Naive thymus-derived CD8-positive, alpha-beta T cell (primary cell): ENCODE results near the gene RETREG1. TPM values are rescaled to one million over a fixed set of nuclear protein-coding genes. Genes with fewer than 3 reads are reported as not detected.
"Not testable (repeated sequence)": the region's sequence is repeated elsewhere in the genome, so short reads cannot be mapped to it uniquely, and the experiment has no call there.

Source experiments
- ATAC-seq, 2 donors: fragments of 150-1000 bp; cut with Tn5 transposase in 1 of 2; sonication (Bioruptor Pico), chemical (Tn5 transposase) in 1 of 2; 1 replicate in 1 of 2; 2 replicates in 1 of 2; pipeline ENCODE4 v1.10.0; 2021; ENCODE audit warnings: mild to moderate bottlenecking in 2 of 2, moderate library complexity in 2 of 2
- POLR2A ChIA-PET: fragments of 350-600 bp; sonication (Branson Sonifier 250); formaldehyde crosslinking; loops from one replicate; lab custom pipeline; 2021; ENCODE audit warnings: antibody characterized with exemption; lab: Charles Lee
- DNase-seq, 10 donors: peaks; one replicate each; pipeline versions ENCODE4 v3.0.0 to v3.0.0-alpha.2; 2020 to 2022
- H3K27ac Mint-ChIP-seq, 10 donors: one replicate each; pipeline ENCODE4 v1.8.0; 2020 to 2022; ENCODE audit warnings: mild to moderate bottlenecking in 10 of 10, mixed read lengths in 10 of 10, moderate library complexity in 4 of 10, inconsistent platforms in 1 of 10
- H3K27me3 Mint-ChIP-seq, 5 donors: one replicate each; pipeline ENCODE4 v1.8.0; 2021 to 2022; ENCODE audit warnings: mixed read lengths in 5 of 5
- H3K36me3 Mint-ChIP-seq, 3 donors: one replicate each; pipeline ENCODE4 v1.8.0; 2020 to 2022; ENCODE audit warnings: mixed read lengths in 3 of 3, mild to moderate bottlenecking in 2 of 3, inconsistent platforms in 1 of 3
- H3K4me1 Mint-ChIP-seq, 4 donors: one replicate each; pipeline ENCODE4 v1.8.0; 2021 to 2022; ENCODE audit warnings: mixed read lengths in 4 of 4
- H3K4me3 Mint-ChIP-seq, 10 donors: one replicate each; pipeline ENCODE4 v1.8.0; 2020 to 2022; ENCODE audit warnings: mild to moderate bottlenecking in 10 of 10, mixed read lengths in 10 of 10, moderate library complexity in 6 of 10, inconsistent platforms in 1 of 10
- H3K9me3 Mint-ChIP-seq, 9 donors: one replicate each; pipeline ENCODE4 v1.8.0; 2020 to 2022; ENCODE audit warnings: mixed read lengths in 9 of 9, mild to moderate bottlenecking in 3 of 9, inconsistent platforms in 1 of 9, moderate library complexity in 1 of 9
- polyA plus RNA-seq, 3 donors: library from polyadenylated mRNA; unstranded; fragments of 300-500 nt; fragmentation: Illumina TruSeq; gene quantifications; one replicate each; pipeline ENCODE4 v1.2.3, GENCODE V29; 2021
- total RNA-seq, 8 experiments: library from RNA in 2 of 8; stranded (reverse) in 2 of 8; gene quantifications; one replicate each; pipeline ENCODE4 v1.2.3 and lab custom pipeline; 2021 to 2026

Gene RETREG1
- total and polyA plus RNA-seq, 5 experiments from 2014 or later = 69.9 to 129 (median 78.7) TPM

- peak overlapping the region in 8 of 10 donors; percentile 41 to 87 (median 72) for H3K27ac Mint-ChIP-seq
- POLR2A ChIA-PET = no interaction called here
These were observed 161.1 kb downstream of the RETREG1 start for GRCh38 chr5:16455668-16456067.

GRCh38 chr5:16454686-16455085 lies 162.1 kb downstream of the RETREG1 start:
- Mint-ChIP-seq H3K27ac (peak overlapping the region in 3 of 10 donors; percentile 24 to 42 (median 34)), H3K27me3 (no peaks in the 10 kb centered on the region), H3K36me3 (peaks cover 6 to 92% (median 22%) of the 10 kb centered on the region in 3 donors), H3K4me3 (no peak overlapping the region), H3K4me1 (peaks cover 29 to 58% (median 52%) of the 10 kb centered on the region in 4 donors), H3K9me3 (no peaks in the 10 kb centered on the region)
- POLR2A ChIA-PET = no interaction called here
- no peak for ATAC-seq
- DNase-seq = no peak

More at GRCh38 chr5:16455668-16456067, 161.1 kb downstream of the RETREG1 start:
- ATAC-seq = no peak
- Mint-ChIP-seq H3K27me3 (no peaks in the 10 kb centered on the region), H3K4me3 (peak overlapping the region in 9 of 10 donors; percentile 30 to 82 (median 64)), H3K4me1 (peaks cover 29 to 66% (median 60%) of the 10 kb centered on the region in 4 donors), H3K36me3 (peaks cover 6 to 92% (median 23%) of the 10 kb centered on the region in 3 donors), H3K9me3 (no peaks in the 10 kb centered on the region)
- DNase-seq = no peak

- peak overlapping the region in 1 of 10 donors; percentile 42 for H3K27ac Mint-ChIP-seq
- DNase-seq (no peak), ATAC-seq (no peak)
- H3K9me3 Mint-ChIP-seq = no peaks in the 10 kb centered on the region
- no peak overlapping the region for H3K4me3 Mint-ChIP-seq
- POLR2A ChIA-PET = no interaction called here
- H3K27me3 Mint-ChIP-seq = no peaks in the 10 kb centered on the region
- H3K4me1 Mint-ChIP-seq = peaks cover 24 to 51% (median 44%) of the 10 kb centered on the region in 4 donors
- peaks cover 6 to 94% (median 26%) of the 10 kb centered on the region in 3 donors for H3K36me3 Mint-ChIP-seq
These were observed 163.2 kb downstream of the RETREG1 start for GRCh38 chr5:16453609-16454008.

DNA sequence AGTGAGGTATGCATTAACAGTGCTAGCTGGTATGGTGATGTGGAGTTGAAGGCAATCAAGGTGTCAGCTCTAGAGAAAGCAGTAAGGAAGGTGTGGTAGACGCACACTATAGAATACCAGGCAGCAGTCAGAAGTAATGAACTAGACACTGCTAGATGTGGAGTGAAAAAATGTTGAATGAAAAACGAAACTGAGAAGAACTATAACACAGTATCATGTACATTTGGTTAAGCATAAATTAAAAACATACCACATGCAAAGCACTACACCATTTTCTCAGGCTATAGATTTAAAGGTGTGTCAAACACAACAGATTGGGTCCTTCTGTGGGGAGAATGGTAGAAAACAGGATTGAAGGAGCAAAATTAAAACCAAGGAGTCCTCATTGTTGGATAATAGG lies 166.6 kb downstream of the RETREG1 start:
- no peaks in the 10 kb centered on the region for H3K27me3 Mint-ChIP-seq
- POLR2A ChIA-PET = no interaction called here
- peaks cover 12 to 19% (median 15%) of the 10 kb centered on the region in 4 donors for H3K4me1 Mint-ChIP-seq
- no peak overlapping the region for H3K4me3 Mint-ChIP-seq
- H3K36me3 Mint-ChIP-seq = peaks cover 0 to 90% (median 26%) of the 10 kb centered on the region in 3 donors
- ATAC-seq (no peak), DNase-seq (no peak)
- H3K9me3 Mint-ChIP-seq = no peaks in the 10 kb centered on the region
- H3K27ac Mint-ChIP-seq = peak overlapping the region in 4 of 10 donors; percentile 14 to 75 (median 44)

- POLR2A ChIA-PET = no interaction called here
- no peaks in the 10 kb centered on the region for H3K9me3 Mint-ChIP-seq
- ATAC-seq (no peak), DNase-seq (no peak)
- H3K27me3 Mint-ChIP-seq = no peaks in the 10 kb centered on the region
- H3K4me3 Mint-ChIP-seq = no peak overlapping the region
- peaks cover 0 to 13% (median 0%) of the 10 kb centered on the region in 4 donors for H3K4me1 Mint-ChIP-seq
- H3K27ac Mint-ChIP-seq = peak overlapping the region in 1 of 10 donors; percentile 38
- H3K36me3 Mint-ChIP-seq = peaks cover 0 to 59% (median 19%) of the 10 kb centered on the region in 3 donors
These were observed 169.8 kb downstream of the RETREG1 start for GRCh38 chr5:16446993-16447392.

GRCh38 chr5:16437977-16438376 lies 178.8 kb downstream of the RETREG1 start:
- H3K36me3 Mint-ChIP-seq = no peaks in the 10 kb centered on the region

DNA sequence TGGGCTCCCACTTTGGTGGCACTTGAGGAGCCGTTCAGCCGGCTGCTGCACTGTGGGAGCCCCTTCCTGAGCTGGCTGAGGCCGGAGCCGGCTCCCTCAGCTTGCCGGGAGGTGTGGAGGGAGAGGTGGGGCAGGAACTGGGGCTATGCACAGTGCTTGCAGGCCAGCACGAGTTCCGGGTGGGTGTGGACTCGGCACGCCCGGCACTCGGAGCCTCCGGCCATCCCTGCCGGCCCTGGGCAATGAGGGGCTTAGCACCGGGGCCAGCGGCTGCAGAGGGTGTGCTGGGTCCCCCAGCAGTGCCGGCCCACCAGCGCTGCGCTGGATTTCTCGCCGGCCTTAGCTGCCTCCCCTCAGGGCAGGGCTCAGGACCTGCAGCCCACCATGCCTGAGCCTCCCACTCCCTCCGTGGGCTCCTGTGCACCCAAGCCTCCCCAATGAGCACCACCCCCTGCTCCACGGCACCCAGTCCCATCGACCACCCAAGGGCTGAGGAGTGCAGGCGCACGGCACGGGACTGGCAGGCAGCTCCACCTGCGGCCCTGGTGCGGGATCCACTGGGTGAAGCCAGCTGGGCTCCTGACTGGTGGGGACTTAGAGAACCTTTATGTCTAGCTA lies 180.6 kb downstream of the RETREG1 start:
- H3K4me3 Mint-ChIP-seq, H3K36me3 Mint-ChIP-seq, H3K27ac Mint-ChIP-seq, H3K9me3 Mint-ChIP-seq, DNase-seq, H3K4me1 Mint-ChIP-seq, ATAC-seq, POLR2A ChIA-PET: not testable (repeated sequence)
- H3K27me3 Mint-ChIP-seq = peaks cover 0 to 18% (median 2%) of the 10 kb centered on the region in 5 donors

More at GRCh38 chr5:16437977-16438376, 178.8 kb downstream of the RETREG1 start:
- peaks cover 0 to 8% (median 2%) of the 10 kb centered on the region in 5 donors for H3K27me3 Mint-ChIP-seq
- no peaks in the 10 kb centered on the region for H3K9me3 Mint-ChIP-seq
- H3K4me1 Mint-ChIP-seq = peaks cover 0 to 4% (median 0%) of the 10 kb centered on the region in 4 donors
- ATAC-seq (no peak), DNase-seq (no peak)
- POLR2A ChIA-PET = no interaction called here
- no peak overlapping the region for H3K4me3 Mint-ChIP-seq
- H3K27ac Mint-ChIP-seq = peak overlapping the region in 1 of 10 donors; percentile 32

DNA sequence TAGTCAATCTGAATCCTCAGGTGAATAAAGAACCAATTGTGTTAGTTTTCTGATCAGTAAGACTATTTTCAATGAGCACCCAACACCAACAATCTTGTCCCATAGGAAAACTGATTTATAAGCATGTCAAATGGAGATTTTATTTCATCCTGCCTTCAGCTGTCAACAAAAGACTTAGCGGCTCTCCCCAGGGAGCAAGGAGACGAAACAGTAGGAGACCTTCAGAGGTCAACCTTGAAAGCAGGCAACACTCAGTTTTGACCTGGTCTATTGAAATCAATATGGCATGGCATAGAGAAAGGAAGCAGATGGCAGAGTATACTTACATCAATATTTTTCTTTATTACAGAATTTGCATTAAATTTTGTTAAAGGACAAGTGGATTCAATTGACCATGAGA lies 185.3 kb downstream of the RETREG1 start:
- Mint-ChIP-seq H3K4me1 (peaks cover 0 to 1% (median 0%) of the 10 kb centered on the region in 4 donors), H3K36me3 (no peaks in the 10 kb centered on the region), H3K9me3 (no peaks in the 10 kb centered on the region), H3K27ac (no peak overlapping the region), H3K4me3 (no peak overlapping the region), H3K27me3 (peaks cover 7 to 31% (median 9%) of the 10 kb centered on the region in 5 donors)
- no peak for ATAC-seq
- no peak for DNase-seq
- POLR2A ChIA-PET = no interaction called here

DNA sequence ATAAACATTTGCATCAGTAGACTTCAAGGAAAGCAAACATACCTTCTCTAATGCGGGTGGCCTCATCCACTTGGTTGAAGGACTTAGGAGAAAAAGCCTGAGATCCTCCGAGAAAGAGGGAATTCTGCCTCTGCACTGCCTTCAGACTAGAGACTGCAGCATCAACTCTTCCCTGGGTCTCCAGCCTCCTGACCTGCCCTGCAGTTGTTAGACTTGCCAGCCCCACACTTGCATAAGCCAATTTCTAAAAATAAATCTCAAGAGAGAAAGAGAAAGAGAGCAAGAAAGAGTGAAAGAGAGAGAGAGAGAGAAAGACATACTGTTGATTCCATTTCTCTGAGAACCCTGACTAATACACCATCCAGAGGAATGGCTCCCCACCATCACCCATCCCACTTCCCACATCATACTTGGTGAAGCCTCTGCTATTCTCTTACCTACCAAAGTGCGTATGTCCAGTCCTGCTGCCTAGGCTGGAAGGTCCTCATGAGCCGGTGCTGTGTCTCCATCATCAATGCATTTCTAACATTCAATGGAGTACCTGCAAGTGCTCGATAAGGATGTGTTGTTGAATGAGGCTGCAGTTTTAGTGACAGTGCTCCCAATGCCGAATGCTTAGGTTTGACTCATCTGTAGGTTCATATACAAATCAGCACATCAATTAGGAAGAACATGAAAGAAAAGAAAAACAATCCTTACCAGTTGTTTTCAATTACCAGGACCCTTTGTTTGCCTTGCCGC lies 186.3 kb downstream of the RETREG1 start:
- Mint-ChIP-seq H3K27ac (no peak overlapping the region), H3K27me3 (peaks cover 7 to 34% (median 9%) of the 10 kb centered on the region in 5 donors), H3K4me3 (no peak overlapping the region), H3K4me1 (no peaks in the 10 kb centered on the region), H3K9me3 (no peaks in the 10 kb centered on the region), H3K36me3 (no peaks in the 10 kb centered on the region)
- POLR2A ChIA-PET = no interaction called here
- ATAC-seq (no peak), DNase-seq (no peak)

DNA sequence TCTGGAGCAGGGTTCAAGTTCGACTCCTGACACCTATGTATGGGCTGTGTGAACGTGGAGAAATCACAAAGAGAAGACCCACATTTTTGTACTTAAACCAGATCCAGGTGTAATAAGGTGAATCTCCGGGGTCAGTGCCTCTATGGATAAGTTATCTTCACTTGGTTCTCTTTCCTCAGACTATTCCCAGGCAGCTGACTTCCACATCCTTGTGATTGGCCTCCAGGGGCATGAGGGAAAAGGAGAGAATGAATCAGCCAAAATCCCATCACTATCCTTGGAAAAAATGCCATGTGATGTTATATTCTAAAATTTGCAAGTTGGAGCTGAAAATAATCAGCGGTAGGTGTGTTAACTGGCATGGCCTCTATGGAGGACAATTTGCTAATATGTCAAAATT lies 188.4 kb downstream of the RETREG1 start:
- Mint-ChIP-seq H3K9me3 (no peaks in the 10 kb centered on the region), H3K27ac (no peak overlapping the region), H3K4me3 (no peak overlapping the region), H3K36me3 (no peaks in the 10 kb centered on the region), H3K4me1 (no peaks in the 10 kb centered on the region), H3K27me3 (peaks cover 7 to 36% (median 12%) of the 10 kb centered on the region in 5 donors)
- POLR2A ChIA-PET = no interaction called here
- no peak for DNase-seq
- ATAC-seq = no peak

- Mint-ChIP-seq H3K4me1 (no peaks in the 10 kb centered on the region), H3K27ac (no peak overlapping the region), H3K36me3 (no peaks in the 10 kb centered on the region), H3K27me3 (peaks cover 14 to 36% (median 19%) of the 10 kb centered on the region in 5 donors), H3K9me3 (no peaks in the 10 kb centered on the region), H3K4me3 (no peak overlapping the region)
- ATAC-seq = no peak
- POLR2A ChIA-PET = no interaction called here
- DNase-seq = no peak
These were observed 189.2 kb downstream of the RETREG1 start for GRCh38 chr5:16427587-16427986.
